HG03432 (cell line): Measurements from ENCODE around the gene OR6C3.
"Not testable (repeated sequence)": the region's sequence is repeated elsewhere in the genome, so short reads cannot be mapped to it uniquely, and the experiment has no call there.

ENCODE experiments used
- ATAC-seq: cut with Tn5 transposase; IDR thresholded peaks from one replicate; pipeline ENCODE4 v1.9.1; 2021; ENCODE audit warnings: mild to moderate bottlenecking, moderate library complexity; ENCODE audit not compliant: unreplicated experiment

Gene OR6C3

DNA sequence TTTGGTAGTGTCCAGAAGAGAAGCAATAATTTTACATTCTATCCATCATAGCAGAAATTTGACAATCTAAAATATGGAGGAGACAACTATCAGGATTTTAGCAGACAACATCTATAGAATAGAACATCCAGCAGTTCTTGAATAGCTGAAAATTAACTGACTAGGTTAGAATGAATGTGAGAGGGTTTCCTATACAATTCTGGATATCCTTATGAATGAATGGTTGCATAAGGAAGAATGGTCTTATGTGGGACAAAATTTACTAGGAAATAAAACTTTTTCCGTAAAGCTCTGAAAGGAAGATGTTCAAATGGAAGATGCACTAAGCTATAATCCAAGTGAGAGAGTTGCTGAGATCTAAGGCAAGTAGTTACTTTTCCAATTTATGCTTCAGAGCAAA lies at the start of gene OR6C3:
TSS of gene OR6C3 (plus strand) at position 301 of the 400 bp plus-strand sequence. CDS start 955 bp downstream, outside the sequence.
- no peak for ATAC-seq

DNA sequence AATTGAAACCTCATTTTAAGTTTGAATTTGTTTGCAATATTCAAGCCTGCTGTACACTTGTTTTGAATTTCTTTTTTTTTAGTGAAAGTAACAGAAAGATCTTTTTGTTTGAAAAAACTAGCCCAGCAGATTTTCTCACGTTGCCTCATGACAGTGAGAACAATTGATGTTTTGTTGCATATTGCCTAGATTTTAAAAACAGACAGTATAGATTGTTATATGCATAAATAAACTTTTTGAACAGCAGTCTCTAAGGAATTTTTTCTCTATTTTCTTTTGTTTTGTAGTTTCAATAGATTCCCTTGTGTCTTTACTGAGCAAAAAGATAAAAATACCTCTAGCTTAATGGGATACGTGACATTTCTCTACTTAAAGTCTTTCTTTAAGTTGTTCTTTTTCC lies 49.6 kb upstream of the OR6C3 start:
- ATAC-seq, result no peak

DNA sequence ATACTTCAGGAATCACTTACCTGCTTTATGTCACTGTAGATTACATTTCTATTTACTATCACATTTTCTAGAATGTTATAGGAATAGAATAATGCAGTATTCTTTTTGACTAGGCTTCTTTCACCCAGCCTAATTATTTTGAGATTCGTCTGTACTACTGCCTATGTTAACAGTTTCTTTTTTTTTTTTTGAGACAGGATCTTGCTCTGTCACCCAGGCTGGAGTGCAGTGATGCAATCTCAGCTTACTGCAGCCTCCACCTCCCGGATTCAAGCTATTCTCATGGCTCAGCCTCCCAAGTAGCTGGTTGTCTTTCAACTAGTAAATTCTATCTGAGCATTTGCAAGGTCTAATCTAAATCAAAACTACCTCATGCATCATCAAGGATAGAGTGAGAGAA lies 40.5 kb upstream of the OR6C3 start:
- no peak for ATAC-seq

DNA sequence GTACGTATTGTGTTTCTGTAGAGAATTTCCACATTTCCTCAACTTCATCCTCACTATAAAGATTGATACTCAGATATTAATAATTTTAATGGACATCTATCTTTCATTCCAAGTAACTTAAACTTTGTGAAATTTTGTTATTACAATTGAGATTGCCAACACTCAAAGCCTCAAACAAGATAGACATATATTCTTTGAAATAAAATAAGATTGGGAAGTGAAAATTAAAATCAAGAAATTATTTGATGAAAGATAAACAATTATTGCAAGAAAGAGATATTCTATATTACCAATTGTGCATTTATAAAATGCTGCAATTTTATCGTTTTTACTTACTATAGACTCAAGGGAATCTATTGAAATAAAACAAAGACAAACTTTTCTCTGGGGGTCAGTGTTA lies 34.1 kb upstream of the OR6C3 start, which contains the start of gene OR6C6:
TSS of gene OR6C6 (minus strand) at position 101 of the 400 bp plus-strand sequence. CDS start 1,337 bp downstream, outside the sequence.
- ATAC-seq, result no peak

DNA sequence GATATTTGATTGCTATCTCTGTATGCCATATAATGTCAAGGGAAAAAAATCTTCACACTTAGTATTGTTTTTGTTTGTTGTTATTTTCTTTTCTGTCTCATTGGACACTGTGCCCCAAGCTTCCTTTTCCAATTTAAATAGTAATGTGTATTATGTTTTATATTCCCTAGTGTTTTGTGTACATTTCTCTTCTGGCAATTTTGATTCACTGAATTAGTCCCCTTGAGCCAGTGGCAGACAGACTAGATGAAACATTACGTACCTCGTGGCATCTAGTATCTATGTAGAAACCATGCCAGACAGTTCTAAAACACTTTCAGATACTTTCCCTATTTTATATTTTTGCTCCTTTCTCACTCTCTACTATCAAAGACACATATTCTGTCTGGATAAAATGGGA lies 16.5 kb upstream of the OR6C3 start, which contains the start of gene OR6C1:
TSS of gene OR6C1 (plus strand) at position 301 of the 400 bp plus-strand sequence. CDS start 6,257 bp downstream, outside the sequence.
- no peak for ATAC-seq

DNA sequence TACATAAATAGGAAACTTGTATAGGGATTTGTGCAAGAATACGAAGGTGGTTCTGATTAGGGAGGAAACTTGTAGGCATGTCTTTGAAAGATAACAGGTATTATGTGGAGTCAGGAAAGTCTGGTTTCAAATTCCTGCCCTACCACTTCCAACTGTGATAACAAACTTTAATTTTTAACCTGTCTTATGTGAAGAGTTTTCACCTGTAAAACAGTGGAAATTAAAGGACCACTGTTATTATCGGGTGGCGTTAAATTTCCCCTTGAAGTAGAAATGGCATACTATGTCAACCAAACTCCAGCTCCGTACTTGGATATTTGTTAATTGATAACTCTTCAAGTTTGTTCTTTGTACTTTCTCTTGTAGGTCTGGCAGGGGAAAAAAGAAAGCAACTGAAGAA lies 10.3 kb upstream of the OR6C3 start:
- no peak for ATAC-seq

DNA sequence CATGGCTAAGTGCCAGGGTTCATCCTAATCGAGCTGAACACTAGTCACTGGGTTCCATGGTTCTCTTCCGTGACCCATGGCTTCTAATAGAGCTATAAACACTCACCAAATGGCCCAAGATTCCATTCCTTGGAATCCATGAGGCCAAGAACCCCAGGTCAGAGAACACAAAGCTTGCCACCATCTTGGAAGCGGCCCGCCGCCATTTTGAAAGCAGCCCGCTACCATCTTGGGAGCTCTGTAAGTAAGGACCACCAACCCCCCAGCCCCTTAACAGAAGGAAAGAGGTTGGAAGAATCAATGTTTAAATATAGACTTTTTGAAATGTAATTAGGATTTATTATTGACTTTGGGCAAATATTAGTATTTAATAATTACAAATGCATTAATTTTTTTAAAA lies 4.7 kb upstream of the OR6C3 start:
- ATAC-seq, result not testable (repeated sequence)

DNA sequence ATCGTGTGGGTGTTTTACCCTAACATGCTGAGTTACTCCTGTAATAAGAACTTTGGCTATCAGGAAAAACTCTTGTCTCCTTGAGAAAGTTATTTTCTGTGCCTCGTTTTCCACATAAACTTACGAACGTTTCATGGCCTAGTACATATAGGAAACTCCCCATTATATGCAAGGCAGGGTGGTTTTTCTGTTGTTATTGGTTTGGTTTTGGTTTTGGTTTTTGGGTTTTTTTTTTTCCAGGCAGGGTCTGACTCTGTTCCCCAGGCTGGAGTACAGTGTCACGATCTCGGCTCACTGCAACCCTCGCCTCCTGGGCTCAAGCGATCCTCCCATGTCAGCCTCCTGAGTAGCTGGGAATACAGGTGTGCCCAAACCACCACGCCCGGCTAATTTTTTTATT lies 5.5 kb downstream of the OR6C3 start:
- ATAC-seq, result no peak

DNA sequence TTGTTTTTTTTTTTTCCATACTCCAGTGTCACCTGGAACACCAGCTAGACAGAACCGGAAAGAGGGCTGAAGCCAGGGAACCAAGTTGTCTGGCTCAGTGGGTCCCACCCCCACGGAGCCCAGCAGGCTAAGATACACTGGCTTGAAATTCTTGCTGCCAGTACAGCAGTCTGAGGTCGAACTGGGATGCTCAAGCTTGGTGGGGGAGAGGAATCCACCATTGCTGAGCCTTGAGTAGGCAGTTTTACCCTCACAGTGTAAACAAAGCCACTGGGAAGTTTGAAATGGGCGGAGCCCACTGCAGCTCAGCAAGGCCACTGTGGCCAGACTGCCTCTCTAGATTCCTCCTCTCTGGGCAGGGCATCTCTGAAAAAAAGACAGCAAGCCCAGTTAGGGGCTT lies 24.8 kb downstream of the OR6C3 start:
- not testable (repeated sequence) for ATAC-seq

DNA sequence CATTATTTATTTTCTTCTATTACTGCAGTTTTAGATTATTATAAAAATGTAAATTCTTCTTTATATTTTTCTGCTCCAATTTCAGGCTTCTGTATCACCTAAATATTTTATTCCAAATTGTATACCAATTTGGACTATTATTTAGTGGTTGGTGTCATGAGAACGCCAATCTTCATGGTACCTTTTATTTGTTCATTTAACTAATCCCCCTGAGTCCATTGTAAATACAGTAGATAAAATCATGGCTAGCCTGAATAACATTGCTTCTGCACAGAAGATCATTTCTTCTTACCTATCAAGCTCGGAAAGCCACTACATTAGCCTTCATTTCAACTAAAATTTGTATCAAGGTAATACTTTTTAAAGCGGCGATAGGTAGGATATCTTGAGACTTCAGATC lies 32.1 kb downstream of the OR6C3 start, which contains the start of gene OR6C75:
TSS of gene OR6C75 (plus strand) at position 301 of the 400 bp plus-strand sequence. CDS start 2,136 bp downstream, outside the sequence.
- no peak for ATAC-seq

DNA sequence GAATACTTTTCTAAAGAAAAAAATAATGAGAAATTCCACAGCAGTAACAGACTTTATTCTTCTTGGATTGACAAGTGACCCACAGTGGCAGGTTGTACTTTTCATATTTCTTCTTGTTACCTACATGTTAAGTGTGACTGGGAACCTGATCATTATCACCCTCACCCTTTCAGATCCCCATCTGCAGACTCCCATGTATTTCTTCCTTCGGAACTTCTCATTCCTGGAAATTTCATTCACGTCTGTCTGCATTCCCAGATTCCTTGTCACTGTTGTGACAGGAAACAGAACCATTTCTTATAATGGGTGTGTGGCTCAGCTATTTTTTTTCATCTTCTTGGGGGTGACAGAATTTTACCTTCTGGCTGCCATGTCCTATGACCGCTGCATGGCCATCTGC lies 34.5 kb downstream of the OR6C3 start:
- no peak for ATAC-seq

DNA sequence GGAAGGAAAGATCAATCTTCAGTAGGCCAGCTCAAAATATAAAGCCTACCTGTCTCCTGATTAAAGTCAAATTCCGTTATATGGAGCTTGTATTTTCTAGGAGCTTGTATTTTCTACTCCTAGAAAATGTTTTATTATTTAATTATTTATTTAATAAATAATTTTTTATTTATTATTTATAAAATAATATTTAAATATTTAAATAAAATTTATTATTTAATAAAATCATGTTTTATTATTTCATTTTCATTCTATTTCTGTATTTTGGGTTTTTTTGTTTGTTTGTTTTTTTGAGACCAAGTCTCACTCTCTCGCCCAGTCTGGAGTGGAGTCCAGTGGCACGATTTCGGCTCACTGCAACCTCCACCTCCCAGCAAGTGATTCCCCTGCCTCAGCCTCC lies 42.0 kb downstream of the OR6C3 start:
- no peak for ATAC-seq
